Measurements from ENCODE around the gene ABCA2. TPM values are rescaled to one million over a fixed set of nuclear protein-coding genes. Genes with fewer than 3 reads are reported as not detected.

The ABCA2 gene
- total and polyA plus RNA-seq, 9 of the 15 experiments (the other 6 are each of a cell fraction or from before 2014, with no cell fraction given), result 0.69 to 16.3 (median 6.1) TPM; not detected in 2

DNA sequence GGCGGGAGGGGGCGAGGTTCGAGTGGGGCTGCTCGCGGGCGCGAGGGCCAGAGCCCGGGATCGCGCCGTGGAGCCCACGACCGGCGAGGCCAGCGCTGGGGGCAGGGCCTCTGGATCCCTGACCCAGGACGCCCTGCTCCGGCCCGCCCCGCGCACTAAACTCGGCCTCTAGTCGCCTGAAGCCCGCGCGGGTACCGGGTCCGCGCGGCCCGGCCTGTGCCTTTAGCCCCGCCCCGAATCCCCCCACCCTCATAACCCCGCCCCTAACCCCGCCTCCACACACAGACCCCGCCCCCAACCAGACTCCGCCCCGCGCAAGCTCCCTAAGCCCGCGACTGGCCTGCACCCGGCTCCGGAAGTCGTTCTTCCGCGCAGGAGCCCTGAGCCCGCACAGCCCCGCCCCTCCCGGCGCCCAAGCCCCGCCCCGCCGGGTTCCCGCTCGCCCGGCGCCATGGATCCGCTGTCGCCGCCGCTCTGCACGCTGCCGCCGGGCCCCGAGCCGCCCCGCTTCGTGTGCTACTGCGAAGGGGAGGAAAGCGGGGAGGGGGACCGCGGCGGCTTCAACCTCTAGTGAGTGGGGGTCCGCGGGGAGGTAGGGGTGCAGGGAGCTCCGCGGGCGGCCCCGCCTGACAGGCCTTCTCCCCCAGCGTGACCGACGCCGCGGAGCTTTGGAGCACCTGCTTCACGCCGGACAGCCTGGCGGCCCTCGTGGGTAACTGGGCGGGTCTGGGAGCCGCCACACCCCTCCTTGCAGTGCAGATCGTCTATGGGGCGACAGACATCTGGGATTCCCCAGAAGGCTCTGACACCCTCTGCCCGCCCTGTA, 35.8 kb downstream of the ABCA2 start, which contains the start of gene PAXX (continued):
- TF ChIP-seq NBN (IDR thresholded peaks at IDR 0.05; ENCODE audit: low read depth) (no peak), GATAD2A (IDR thresholded peaks at IDR 0.05) (no peak), HNRNPL (IDR thresholded peaks at IDR 0.05; ENCODE audit: low read depth, low read length) (0 out of 2 replicates have a peak, but pooled peaks have one; percentile 9), GATAD2B (IDR thresholded peaks at IDR 0.05; ENCODE audit: borderline replicate concordance) (peak; percentile 89), CREBBP (IDR thresholded peaks at IDR 0.05; ENCODE audit: low read depth, low read length) (no peak), NR4A1 (CRISPR knock-in tag; IDR thresholded peaks at IDR 0.05) (no peak; the same call in 1 of the 2 replicates), NR4A1 (tag; IDR thresholded peaks at IDR 0.05) (no peak), NCOA1 (IDR thresholded peaks at IDR 0.05; ENCODE audit: low read depth) (no peak), ZNF57 (CRISPR knock-in tag; IDR thresholded peaks at IDR 0.05) (0 out of 2 replicates have a peak, but pooled peaks have one; percentile 9), SAFB2 (IDR thresholded peaks at IDR 0.05; ENCODE audit: borderline replicate concordance, low read depth, low read length, severe bottlenecking) (no peak), SMARCE1 (IDR thresholded peaks at IDR 0.05) (no peak), DACH1 (IDR thresholded peaks at IDR 0.05; ENCODE audit: partially characterized antibody) (no peak), ZNF384 (IDR thresholded peaks at IDR 0.05; ENCODE audit: low read depth, low read length) (no peak), SETDB1 (IDR thresholded peaks at IDR 0.05; ENCODE audit: low read length) (no peak)
- TF ChIP-seq, protein P1, sequence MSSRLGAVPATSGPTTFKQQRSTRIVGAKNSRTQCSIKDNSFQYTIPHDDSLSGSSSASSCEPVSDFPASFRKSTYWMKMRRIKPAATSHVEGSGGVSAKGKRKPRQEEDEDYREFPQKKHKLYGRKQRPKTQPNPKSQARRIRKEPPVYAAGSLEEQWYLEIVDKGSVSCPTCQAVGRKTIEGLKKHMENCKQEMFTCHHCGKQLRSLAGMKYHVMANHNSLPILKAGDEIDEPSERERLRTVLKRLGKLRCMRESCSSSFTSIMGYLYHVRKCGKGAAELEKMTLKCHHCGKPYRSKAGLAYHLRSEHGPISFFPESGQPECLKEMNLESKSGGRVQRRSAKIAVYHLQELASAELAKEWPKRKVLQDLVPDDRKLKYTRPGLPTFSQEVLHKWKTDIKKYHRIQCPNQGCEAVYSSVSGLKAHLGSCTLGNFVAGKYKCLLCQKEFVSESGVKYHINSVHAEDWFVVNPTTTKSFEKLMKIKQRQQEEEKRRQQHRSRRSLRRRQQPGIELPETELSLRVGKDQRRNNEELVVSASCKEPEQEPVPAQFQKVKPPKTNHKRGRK (tag; IDR thresholded peaks at IDR 0.05), result no peak
- TF ChIP-seq, protein P2, sequence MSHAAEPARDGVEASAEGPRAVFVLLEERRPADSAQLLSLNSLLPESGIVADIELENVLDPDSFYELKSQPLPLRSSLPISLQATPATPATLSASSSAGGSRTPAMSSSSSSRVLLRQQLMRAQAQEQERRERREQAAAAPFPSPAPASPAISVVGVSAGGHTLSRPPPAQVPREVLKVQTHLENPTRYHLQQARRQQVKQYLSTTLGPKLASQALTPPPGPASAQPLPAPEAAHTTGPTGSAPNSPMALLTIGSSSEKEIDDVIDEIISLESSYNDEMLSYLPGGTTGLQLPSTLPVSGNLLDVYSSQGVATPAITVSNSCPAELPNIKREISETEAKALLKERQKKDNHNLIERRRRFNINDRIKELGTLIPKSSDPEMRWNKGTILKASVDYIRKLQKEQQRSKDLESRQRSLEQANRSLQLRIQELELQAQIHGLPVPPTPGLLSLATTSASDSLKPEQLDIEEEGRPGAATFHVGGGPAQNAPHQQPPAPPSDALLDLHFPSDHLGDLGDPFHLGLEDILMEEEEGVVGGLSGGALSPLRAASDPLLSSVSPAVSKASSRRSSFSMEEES (CRISPR knock-in tag; IDR thresholded peaks at IDR 0.05), result no peak
- TF ChIP-seq, protein P3, sequence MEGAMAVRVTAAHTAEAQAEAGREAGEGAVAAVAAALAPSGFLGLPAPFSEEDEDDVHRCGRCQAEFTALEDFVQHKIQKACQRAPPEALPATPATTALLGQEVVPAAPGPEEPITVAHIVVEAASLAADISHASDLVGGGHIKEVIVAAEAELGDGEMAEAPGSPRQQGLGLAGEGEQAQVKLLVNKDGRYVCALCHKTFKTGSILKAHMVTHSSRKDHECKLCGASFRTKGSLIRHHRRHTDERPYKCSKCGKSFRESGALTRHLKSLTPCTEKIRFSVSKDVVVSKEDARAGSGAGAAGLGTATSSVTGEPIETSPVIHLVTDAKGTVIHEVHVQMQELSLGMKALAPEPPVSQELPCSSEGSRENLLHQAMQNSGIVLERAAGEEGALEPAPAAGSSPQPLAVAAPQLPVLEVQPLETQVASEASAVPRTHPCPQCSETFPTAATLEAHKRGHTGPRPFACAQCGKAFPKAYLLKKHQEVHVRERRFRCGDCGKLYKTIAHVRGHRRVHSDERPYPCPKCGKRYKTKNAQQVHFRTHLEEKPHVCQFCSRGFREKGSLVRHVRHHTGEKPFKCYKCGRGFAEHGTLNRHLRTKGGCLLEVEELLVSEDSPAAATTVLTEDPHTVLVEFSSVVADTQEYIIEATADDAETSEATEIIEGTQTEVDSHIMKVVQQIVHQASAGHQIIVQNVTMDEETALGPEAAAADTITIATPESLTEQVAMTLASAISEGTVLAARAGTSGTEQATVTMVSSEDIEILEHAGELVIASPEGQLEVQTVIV (CRISPR knock-in tag; IDR thresholded peaks at IDR 0.05; ENCODE audit: borderline replicate concordance), result no peak
- TF ChIP-seq, protein P4, sequence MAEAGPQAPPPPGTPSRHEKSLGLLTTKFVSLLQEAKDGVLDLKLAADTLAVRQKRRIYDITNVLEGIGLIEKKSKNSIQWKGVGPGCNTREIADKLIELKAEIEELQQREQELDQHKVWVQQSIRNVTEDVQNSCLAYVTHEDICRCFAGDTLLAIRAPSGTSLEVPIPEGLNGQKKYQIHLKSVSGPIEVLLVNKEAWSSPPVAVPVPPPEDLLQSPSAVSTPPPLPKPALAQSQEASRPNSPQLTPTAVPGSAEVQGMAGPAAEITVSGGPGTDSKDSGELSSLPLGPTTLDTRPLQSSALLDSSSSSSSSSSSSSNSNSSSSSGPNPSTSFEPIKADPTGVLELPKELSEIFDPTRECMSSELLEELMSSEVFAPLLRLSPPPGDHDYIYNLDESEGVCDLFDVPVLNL (CRISPR knock-in tag; IDR thresholded peaks at IDR 0.05; ENCODE audit: low read depth), result no peak
